Femur (tissue), 1 donor: ENCODE results near the gene NOL8.
A peak's percentile ranks its signal among the peaks of the same experiment; 100 is the strongest.

ENCODE experiments used
- DNase-seq: peaks from one replicate; pipeline ENCODE4 v3.0.0-alpha.2; 2017

Gene NOL8

DNA sequence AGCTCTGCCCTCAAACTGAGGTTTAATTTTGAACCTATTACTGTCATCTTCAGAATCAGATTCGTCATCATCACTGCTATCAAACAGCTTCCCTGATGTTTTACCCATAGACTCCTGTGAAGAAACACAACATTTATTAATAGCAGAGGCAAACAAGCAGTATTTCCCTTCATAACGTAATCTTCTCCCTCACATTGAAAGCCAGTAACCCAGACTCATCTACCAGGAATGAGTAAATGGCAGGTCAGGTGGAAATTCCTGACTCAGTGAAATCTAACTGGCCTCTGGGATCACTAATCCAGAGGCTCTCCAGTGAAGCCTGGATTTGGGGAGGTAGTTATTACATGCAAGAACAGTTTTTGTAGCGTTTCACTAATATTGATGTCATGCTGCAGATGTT is 14.6 kb downstream of the NOL8 start:
- no peak for DNase-seq

DNA sequence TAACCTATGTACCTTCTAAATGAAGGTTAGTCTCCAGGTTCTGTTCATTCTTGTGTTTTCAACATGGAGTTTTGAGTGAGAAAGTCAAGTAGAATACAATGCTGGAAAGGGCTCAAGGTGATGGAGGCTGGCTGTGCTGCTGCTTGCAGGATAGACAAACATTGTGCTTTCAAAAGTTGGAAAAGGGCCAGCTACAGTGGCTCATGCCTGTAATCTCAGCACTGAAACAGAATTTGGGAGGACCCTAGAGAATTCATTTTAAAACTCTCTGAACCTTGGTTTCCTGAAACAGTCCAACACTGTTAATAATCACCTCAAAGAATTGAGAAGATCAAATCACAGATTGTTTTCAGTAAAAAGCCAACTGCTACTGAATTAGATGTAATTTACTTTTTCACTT is 16.3 kb downstream of the NOL8 start:
- DNase-seq, result no peak

DNA sequence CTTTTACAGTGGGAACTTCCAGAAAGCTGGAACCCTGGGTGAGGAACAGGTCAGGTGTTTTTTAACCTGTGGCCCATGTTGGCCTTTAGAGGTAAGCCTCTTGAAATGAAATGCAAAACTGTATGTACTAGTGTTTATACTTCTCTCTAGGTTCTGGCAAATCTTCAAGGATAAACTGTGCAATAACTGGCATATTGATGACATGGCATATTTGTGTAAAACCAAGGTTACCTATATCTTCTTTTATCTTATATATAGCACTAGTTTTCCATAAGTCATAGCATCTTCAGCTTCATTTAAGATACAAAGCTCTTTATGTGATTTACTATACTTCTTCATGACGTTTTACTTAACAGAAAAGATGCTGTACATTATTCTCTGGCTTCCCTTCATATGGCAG is 24.2 kb downstream of the NOL8 start:
- no peak for DNase-seq

DNA sequence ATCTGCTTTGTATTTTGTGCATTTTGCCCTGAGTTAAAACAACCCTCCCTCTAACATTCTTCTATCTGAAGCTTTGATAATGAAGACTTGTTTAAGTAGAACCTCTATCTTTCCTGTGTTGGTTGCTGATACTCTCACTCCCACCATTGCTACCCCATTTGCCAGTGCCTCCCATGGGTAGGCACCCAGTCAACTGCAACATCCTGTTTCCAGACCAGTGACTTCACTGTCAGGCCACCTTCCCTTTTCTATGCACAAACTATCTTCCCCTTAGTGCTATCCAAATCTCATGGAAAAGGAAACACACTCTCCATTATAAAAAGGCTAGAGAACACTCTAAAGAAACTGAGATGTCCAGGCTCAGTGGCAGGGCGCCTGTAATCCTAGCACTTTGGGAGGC is 26.0 kb downstream of the NOL8 start:
- no peak for DNase-seq

DNA sequence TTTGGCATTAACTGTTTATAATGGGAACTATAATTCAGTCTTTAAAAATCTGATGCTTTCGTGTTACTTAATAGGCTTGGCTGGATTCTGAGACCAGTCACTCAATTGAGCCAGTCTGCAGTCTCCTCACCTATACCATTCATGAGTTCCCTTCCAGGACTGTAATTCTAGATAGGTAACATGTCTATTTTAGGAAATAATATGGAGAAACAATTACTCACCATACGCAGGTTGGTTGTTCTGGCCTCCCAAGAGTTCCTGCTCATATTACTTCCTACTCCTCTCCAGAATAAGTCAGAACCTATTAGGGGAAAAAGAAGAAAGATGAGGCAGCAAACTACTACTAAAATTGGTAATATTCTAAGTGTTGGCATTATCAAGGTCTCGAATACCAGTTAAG is 27.1 kb downstream of the NOL8 start:
- DNase-seq, result no peak

DNA sequence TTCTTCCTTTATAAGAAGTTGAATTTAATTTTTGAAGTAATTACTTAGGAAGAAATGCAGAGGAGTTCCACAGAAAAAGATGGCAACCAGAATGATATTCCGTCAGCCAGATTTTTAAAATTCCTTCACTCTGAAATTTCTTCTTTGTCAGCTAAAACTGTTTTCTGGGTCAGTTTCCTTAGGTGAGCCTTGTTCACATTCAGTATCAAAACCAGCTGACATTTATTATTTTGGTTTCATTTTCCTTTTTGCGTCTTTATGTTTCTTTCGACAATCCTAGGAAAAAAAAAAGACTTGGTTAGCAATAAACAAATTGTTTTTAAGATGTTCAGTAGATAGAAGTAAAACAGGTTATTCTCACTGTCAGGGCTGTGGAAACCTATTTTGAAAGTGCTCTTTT is 27.5 kb downstream of the NOL8 start:
- DNase-seq, result no peak

DNA sequence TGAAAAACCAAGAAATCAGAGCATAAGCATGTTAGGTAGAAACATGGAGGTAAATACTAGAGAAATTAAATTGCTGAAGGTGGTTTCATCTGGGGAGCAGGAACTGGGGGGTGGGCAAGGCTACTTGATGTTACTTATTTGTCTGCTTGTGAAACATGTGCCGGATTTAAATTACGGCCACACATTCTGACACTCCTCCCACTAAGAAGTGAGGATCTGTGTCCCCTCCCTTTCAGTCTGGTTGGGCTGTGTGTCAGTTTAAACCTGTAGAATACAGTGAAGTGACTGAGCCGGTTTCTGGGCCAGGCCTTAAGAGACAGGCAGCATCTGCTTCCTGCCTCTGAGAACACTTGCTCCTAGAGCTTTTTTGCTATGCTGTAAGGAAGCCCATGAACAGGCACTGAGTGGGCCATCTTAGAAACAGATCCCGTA is 29.3 kb downstream of the NOL8 start:
- peak; percentile 22 for DNase-seq

DNA sequence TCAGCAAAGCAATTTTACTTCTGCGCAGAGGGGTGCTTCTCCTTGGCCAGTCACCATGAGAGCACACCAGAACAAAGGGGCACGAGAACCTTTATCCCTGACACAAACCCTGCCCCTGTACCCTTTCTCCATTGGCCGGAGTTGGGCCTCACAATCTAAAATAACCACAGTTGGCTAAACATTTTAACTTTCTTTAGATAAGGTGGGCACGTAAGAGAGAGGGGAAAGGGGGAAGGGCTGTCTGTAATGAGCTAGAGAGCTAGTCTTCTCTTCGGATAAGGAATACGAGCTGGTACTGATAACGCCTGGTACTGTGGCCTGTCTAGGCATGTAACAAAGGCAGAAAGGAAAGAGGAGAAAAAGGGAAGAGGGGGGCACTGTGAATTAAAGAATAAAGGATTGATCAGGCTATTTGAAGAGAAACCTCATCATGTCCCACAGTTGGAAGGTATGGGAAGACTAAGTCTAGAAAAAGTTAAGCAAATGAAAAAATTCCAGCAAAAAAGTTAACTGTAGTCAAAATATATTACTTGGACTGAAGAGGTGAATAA is 29.8 kb downstream of the NOL8 start:
- DNase-seq, result no peak

DNA sequence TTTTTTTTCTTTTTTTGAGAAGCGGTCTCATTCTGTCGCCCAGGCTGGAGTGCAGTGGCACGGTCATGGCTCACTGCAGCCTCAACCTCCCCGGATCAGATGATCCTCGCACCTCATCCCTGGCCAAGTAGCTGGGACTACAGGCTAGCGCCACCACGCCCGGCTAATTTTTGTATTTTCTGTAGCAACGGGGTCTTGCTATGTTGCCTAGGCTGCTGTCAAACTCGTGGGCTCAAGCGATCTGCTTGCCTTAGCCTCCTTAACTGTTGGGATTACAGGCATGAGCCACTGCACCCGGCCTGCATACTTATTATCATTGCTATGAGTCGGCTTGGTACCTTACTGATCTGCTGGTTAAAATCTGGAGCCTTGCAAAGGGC is 30.9 kb downstream of the NOL8 start:
- peak; percentile 23 for DNase-seq

DNA sequence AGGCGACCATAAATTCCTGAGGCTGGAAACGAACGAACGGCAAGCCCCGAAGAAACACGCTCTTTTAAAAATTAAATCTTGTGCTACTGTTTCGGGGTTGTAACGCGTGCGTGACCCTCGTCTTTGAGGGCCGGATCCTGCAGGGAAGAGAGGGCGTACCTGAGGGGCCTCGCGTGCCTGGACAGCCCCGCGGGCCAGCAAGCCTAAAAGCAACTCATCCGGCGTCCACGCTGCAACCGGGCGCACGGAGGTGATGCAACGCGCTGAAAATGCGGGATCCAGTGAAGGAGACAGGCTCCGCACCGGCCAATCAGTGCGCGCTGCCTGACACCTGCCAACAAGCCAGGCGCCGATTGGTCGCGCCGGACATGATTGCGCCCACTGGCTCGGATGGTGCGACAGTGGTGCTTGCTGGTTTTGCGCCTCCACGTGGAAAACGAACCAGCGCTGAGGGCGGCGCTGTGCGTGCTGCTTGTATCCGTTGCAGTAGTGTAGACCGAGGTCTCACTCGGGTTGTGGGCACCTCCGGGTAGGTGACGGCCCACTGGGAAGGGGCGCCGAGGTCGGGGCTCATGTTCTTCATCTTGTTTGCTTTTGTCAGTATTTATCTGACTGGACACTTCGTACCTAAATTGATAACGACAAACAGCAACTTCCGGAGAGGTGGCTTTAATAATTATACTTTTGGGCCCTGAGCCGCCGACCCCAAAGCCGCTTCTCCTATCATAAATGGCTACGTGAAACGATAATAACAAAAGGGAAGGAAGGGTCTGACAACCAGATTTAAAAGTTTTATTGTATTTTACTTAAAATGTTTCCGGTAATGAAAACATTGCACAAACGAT is 31.5 kb downstream of the NOL8 start, which contains the start of gene IARS1:
TSS of gene IARS1 (minus strand) at position 246 of the 845 bp plus-strand sequence. CDS start 4,278 bp downstream, outside the sequence.
- DNase-seq, result peak; percentile 100

DNA sequence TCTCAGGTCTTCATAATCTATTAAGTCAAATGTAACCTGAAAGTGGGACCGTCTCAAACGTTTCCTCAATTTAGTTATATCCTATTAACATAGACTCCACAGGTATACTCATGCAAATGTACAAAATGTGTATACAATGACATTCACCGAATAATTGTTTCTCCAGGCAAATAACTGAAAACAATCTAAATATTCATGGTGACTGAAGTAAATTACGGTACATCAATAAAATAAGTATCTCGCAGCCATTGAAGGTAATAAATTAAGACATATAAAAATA is 32.1 kb downstream of the NOL8 start:
- no peak for DNase-seq

DNA sequence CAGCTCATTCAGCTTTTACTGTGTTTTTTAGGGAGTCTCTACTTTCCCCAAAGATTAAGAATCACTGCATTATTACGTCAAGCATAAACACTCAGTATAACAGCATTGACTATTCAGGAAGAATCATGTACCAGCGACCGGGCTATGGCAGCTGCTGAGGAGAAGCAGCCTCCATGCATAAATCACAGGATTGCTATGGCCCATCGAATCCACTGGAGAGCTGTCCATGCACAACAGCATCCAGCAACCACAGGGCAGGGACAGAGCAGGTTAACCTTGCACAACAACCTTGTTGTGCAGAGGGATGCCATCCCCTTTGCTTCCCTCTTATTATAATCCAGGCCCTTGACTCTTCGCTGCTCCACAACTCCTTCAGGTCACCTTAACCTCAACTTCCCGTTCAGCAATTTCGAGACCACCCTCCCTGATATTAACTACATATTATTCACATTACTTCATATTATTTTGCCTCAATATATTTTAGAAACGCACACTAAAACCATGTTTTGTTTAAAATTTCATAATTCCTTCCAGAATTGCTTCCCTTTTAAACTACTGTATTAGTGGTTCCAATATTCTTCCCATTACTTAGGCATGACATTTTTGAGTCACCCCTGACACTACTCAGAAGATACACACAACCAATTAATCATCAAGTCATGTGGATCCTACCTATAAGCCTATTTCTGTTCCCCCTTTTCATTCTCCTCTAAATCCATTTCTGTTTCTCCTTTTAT is 32.6 kb downstream of the NOL8 start:
- no peak for DNase-seq

DNA sequence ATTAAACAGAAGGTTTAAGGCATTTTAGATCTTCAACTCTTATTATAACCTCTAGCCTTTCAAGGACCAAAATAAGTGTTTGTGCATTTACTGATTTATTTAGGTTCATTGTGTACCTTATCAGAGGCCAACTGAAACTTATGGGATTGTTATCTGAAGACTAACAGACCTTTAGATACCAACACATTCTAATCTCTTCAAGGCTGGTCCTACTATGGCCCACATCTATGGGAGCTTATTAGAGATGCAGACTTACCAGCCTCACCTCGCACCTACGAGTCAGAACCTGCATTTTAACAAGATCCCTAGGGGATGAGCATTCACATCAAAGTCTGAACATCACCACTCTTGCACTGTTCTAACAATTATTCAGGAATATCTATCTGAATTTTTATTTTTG is 33.6 kb downstream of the NOL8 start:
- DNase-seq, result no peak

DNA sequence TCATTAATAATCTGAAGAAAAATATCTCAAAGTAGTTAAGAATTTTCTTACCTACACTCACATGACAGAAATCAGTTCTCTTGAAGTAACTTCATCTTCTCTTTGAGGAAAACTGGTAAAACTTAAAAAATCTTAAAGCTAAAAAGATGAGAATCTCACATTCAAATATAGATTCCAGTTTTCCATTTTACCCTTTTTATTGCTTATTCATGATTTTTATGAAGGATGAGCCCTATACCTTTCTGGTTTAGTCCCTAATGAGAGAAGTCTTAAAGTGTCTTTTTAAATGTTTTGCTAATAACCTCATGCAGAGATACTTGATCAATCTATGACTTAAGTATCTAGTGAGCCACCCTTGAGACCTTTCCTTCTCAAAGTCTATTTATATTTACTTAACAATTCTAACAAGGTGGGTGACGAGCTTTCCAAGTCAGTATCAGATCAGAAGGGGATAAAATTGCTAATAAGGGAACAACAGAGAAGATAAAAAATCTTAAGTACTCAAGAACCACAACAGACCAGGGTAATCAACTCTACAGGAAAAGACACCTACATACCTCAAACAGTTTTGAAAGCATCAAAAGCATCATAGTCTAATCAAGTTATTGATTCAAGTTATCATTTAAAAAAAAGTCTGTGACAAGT is 34.2 kb downstream of the NOL8 start:
- DNase-seq, result no peak

DNA sequence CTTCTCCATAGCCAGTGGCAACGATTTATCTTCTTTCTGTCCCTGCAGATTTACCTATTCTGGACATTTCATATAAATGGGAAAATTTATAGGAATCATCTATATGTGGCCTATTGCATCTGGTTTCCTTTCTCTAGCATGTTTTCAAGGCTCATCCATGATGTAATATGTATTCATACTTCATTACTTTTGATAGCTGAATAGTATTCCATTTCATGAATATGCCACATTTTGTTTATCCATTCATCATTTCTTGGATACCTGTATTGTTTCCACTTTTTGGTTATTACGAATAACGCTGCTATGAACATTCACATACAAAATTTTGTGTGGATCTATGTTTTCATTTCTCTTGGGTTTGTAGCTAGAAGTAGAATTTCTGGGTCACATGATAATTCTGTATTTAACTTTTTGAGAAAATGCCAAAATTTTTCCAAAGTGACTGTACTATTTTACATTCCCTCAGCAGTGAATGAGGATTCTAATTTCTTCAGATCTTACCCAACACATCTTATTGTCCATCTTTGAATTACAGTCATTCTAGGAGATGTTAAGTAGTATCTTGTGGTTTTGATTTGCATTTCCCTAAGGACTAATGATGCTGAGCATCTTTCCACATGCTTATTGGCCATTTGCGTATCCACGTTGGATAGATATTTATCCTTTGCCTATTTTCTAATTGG is 35.3 kb downstream of the NOL8 start:
- no peak for DNase-seq

DNA sequence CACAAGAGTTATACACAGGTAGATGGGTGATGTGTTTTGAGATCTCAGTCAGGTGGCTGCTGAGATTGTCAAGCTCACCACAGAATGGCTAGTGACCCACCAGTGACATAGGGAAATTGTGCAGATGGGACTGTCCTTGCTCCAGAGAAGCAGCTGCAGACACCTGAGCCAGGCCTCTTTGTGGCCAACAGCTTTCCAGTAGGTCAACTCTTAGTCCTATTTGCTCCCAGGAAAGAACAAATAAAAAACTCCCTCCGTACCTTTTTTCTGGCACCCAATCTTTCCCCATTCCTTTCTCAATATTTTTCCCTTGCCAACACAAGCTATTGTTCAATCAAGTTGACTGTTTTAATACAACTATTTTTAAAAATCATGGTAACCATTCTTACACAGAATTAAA is 45.8 kb downstream of the NOL8 start:
- DNase-seq, result no peak

DNA sequence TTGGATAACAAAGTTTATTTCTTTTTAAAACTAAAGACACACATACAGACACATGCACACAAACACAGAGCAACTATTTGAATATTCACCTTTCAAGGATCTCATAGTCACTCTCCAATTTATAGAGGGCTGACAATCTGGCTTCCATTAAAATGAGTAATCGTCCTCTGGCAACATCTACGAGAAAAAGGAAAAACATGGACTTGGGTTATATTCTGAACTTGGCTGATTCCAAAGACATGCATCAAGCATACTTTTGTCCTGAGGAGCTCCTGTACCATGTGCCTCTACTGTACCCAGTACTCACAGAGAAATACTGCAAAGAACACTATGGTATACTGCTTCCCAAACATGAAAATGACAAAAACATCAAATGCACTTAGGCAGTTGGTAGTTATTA is 47.0 kb downstream of the NOL8 start:
- no peak for DNase-seq

DNA sequence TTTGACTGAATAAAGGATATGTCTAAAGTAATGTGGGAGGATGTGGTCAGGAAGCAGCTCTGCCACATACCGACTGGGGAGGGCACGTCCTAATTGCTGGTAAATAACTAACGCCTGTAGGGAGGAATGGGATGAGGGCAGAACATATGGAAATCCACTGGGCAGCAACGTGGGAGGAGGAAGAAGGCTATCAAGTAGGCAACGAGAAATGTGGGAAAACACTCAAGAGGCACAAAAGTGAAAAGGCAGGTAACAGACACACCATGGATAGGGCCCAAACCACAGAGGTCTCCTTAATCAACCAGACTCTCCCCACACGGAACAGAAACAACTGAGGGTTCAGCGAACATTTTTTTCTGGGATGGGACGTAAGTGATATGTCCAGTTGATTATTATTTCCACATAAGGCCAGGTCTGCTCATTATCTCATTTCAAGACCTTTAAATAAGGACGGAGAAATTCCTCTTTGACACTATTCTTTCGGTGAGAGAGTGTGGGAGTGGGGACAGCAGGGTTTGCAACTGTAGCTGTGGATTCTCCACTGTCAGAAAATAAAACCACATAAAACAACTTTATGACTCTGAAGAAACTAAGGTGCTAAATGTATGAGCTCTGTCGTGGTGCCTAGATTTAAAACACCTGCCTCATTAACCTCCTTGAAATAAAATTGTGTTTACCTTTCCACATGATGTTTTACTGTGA is 48.7 kb downstream of the NOL8 start:
- no peak for DNase-seq

DNA sequence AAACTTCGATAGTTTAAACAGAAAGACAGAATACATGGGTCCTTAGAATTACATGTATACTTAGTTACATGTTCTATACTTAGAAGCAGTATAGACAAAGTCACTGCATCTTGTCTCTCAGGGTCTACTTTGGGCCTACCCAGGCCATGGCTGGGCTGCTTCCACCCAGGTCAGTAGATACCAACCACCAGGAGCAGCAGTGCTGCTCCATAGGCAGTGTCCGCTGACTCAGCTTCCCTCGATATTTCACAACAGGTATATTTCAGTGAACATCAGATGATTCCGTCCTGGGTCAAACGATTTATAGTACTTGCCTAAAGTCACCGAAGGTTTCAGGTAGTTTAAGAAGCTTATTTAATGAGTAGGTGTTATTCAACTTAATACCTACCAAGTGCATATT is 49.6 kb downstream of the NOL8 start:
- DNase-seq, result no peak

DNA sequence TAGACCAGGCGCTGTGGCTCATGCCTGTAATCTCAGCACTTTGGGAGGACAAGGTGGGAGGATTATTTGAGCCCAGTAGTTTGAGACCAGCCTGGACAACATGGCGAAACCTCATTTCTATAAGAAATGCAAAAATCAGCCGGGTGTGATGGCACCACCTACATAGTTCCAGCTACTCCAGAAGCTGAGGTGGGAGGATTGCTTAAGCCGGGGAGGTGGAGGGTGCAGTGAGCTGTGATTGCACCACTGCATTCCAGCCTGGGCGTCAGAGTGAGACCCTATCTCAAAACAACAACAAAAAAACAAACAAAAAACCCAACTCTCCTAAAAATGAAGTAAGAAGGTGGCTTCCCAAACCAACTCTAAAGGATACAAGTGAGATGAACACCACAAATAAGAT is 54.6 kb downstream of the NOL8 start:
- no peak for DNase-seq

DNA sequence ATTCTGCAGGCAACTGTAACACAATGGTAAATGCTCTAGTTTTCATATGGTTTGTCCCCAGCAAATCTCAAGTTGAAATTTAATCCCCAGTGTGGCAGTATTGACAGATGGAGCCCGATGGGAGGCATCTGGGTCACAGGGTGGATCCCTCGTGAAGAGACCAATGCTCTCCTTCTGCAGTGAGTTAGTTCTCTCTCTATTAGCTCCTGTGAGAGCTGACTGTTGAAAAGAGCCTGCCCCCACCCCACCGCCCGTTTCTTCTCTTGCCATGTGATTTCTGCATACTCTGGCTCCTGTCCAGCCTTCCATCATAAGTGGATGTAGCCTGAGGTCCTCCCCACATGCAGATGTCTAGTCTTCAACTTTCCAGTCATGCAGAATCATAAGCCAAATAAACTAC is 58.7 kb downstream of the NOL8 start:
- DNase-seq, result no peak

DNA sequence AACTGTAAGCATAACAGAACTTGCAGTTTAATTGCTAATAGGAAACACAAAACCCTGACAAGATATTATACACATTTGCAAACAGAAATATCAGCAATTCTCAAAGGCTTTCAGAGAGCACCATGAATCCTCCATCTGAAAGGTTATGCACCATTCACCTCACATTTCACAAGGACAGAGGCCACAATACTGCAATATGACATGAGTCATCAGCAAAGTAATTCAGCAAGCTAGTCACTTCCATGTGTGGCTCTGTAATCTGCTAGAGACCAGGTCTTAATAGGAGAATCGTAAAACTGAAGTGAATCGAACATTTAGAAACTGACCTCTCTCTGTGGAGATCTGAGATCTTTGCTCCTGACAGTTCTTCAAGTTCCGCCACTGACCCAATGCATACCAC is 60.0 kb downstream of the NOL8 start:
- no peak for DNase-seq

DNA sequence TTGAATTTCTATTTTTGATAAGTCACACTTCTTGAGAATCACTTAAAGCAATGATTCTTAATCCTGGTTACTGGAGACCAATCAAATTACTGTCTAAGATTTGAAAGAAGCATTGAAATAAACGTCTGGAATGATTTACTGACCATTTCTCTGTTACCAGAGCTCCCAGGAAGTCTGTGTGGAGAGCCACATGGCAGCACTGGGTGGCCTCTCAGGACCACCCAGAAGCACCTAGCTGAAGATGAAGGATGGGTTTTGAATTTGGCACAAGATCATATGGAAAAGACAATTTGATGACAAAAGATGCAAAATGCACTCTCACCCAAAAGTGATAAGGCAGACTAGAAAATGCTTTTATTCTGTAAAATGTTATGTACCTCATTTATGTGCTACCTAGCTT is 62.0 kb downstream of the NOL8 start:
- no peak for DNase-seq
